ENCODE data around the gene CASQ1.

DNA sequence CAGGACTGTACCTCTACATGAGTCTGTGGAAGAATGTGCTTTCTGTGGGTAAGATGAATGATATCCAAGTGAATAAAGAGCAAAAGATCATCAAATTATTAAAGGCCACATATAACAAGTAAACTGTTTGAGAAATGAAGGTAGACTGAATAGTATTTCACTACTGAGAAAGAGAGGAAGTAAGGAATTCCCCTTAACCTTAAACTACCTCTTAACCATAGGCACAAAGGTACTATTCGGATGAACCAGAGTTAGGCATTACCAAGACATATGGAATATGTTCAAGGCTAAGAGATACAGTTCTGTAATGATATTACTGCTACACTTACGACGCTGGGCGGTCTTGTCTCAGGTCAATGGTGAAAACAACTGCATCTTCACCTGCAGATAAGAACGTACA is 46.4 kb downstream of the CASQ1 start:
- no peak for TF ChIP-seq ZNF8 (CRISPR knock-in tag; IDR thresholded peaks at IDR 0.05)
- TF ChIP-seq ZFP30 (CRISPR knock-in tag; IDR thresholded peaks at IDR 0.05): no peak
- no peak for TF ChIP-seq GLIS3 (CRISPR knock-in tag; IDR thresholded peaks at IDR 0.05)
- no peak for TF ChIP-seq RARB (CRISPR knock-in tag; IDR thresholded peaks at IDR 0.05)
- TF ChIP-seq ZC3H10 (CRISPR knock-in tag; IDR thresholded peaks at IDR 0.05): no peak

Measured in SK-N-SH treated with all-trans-retinoic acid at 6 μM for 48 hours (cell line).